GM12878 (cell line): Measurements from ENCODE around the gene PCDHAC1. TPM values are rescaled to one million over a fixed set of nuclear protein-coding genes. Genes with fewer than 3 reads are reported as not detected.

Experiments
- ATAC-seq: fragments of 200-7000 bp; cut with Tn5 transposase; 3 replicates; pipeline ENCODE4 v1.9.1; 2020; ENCODE audit warnings: mild to moderate bottlenecking, moderate library complexity
- BruUV-seq: library from RNA; stranded (reverse); fragments of 400-500 nt; replicated peaks from 2 replicates; lab custom pipeline; 2021; lab: Mats Ljungman, UMichigan
- CTCF ChIA-PET: fragments of 300-600 bp; sonication (Branson Sonifier 250); formaldehyde crosslinking; extraction: SDS; loops from one replicate; lab custom pipeline; 2021; ENCODE audit warnings: inconsistent platforms; lab: Yijun Ruan, JAX
- POLR2A ChIA-PET: fragments of 350-600 bp; formaldehyde crosslinking; extraction: SDS; loops from one replicate; lab custom pipeline; 2021; ENCODE audit warnings: inconsistent platforms; lab: Charles Lee
- RAD21 ChIA-PET: fragments of 300-600 bp; sonication (Branson Sonifier 250); formaldehyde crosslinking; loops from one replicate; lab custom pipeline; 2023; ENCODE audit warnings: antibody characterized with exemption; ENCODE audit not compliant: unreplicated experiment; lab: Charles Lee
- SMC1A ChIA-PET: fragments of 300-600 bp; sonication (Branson Sonifier 250); formaldehyde crosslinking; loops from one replicate; lab custom pipeline; 2023; ENCODE audit not compliant: unreplicated experiment, uncharacterized antibody; lab: Charles Lee
- DNase-seq: peaks from one replicate; pipeline ENCODE4 v3.0.0-alpha.2; 2011; ENCODE audit warnings: low read depth, low spot score
- FAIRE-seq: peaks from 3 replicates; lab custom pipeline; 2011; peaks lifted over from hg19 to GRCh38; lab: Jason Lieb, UNC
- H2AFZ ChIP-seq: 2 replicates; pipeline ENCODE4 v1.6.0; 2011; ENCODE audit warnings: low read depth, low read length, control low read depth; ENCODE audit not compliant: control insufficient read depth
- H3K27ac ChIP-seq: 2 replicates; pipeline ENCODE4 v1.5.1; 2011; ENCODE audit warnings: control low read depth; ENCODE audit not compliant: control insufficient read depth, insufficient read depth
- H3K27me3 ChIP-seq, 2 experiments: replicated peaks in 1 of 2; 2 replicates each; pipeline versions ENCODE4 v1.6.0 to v1.6.1; 2011; ENCODE audit warnings: low read length in 1 of 2; ENCODE audit not compliant: control insufficient read depth in 2 of 2, insufficient read depth in 2 of 2
- H3K36me3 ChIP-seq, 2 experiments: 2 replicates each; pipeline ENCODE4 v1.5.1; 2011; ENCODE audit warnings: low read length in 1 of 2; ENCODE audit not compliant: control insufficient read depth in 2 of 2, insufficient read depth in 2 of 2
- H3K4me1 ChIP-seq: 2 replicates; pipeline ENCODE4 v1.6.1; 2011; ENCODE audit warnings: mild to moderate bottlenecking, low read length, moderate library complexity, mixed read lengths; ENCODE audit not compliant: control insufficient read depth, insufficient read depth
- H3K4me2 ChIP-seq: 2 replicates; pipeline ENCODE4 v1.6.0; 2011; ENCODE audit warnings: control low read depth; ENCODE audit not compliant: control insufficient read depth, insufficient read depth
- H3K4me3 ChIP-seq: fragments of 200-600 bp; sonication (generic); 2 replicates; pipeline ENCODE4 v1.5.1; 2016
- H3K79me2 ChIP-seq: 2 replicates; pipeline ENCODE4 v1.6.0; 2011; ENCODE audit warnings: low read length; ENCODE audit not compliant: control insufficient read depth, insufficient read depth
- H3K9ac ChIP-seq: 2 replicates; pipeline ENCODE4 v1.8.0; 2011; ENCODE audit warnings: low read length, control low read depth, mixed read lengths; ENCODE audit not compliant: control insufficient read depth, insufficient read depth
- H3K9me3 ChIP-seq: replicated peaks from 3 replicates; pipeline ENCODE4 v1.5.1; 2011; ENCODE audit warnings: mild to moderate bottlenecking, low read length; ENCODE audit not compliant: control insufficient read depth, insufficient read depth
- H4K20me1 ChIP-seq: 2 replicates; pipeline ENCODE4 v1.6.0; 2011; ENCODE audit not compliant: control insufficient read depth, insufficient read depth
- ATF7 ChIP-seq: fragments of 450-650 bp; IDR thresholded peaks from 2 replicates; pipeline ENCODE4 v1.6.1; 2016; ENCODE audit warnings: low read depth, mild to moderate bottlenecking
- BHLHE40 ChIP-seq, 2 experiments: fragments of 450-650 bp in 1 of 2; IDR thresholded peaks; 2 replicates each; pipeline ENCODE4 v1.6.1; 2011 to 2017; ENCODE audit warnings: low read depth in 2 of 2, borderline replicate concordance in 1 of 2, improper control_type of control experiment in 1 of 2, low read length in 1 of 2, mild to moderate bottlenecking in 1 of 2
- CREB1 ChIP-seq: IDR thresholded peaks from 2 replicates; pipeline ENCODE4 v1.6.1; 2012; ENCODE audit warnings: low read depth, mild to moderate bottlenecking, inconsistent platforms
- EZH2 ChIP-seq: IDR thresholded peaks from 2 replicates; pipeline ENCODE4 v1.6.1; 2012; ENCODE audit warnings: low read depth, mild to moderate bottlenecking, control low read depth, inconsistent platforms, low read length, borderline replicate concordance; ENCODE audit not compliant: control insufficient read depth
- HCFC1 ChIP-seq: fragments of 150-350 bp; IDR thresholded peaks from 2 replicates; pipeline ENCODE4 v1.6.1; 2014; ENCODE audit warnings: low read length
- HDAC2 ChIP-seq: fragments of 200-600 bp; sonication (generic); IDR thresholded peaks from 2 replicates; pipeline ENCODE4 v1.6.1; 2017
- IRF4 ChIP-seq: IDR thresholded peaks from 2 replicates; pipeline ENCODE4 v1.6.1; 2011; ENCODE audit warnings: low read depth, low read length
- KLF5 ChIP-seq: fragments of 450-650 bp; IDR thresholded peaks from 2 replicates; pipeline ENCODE4 v1.6.1; 2014; ENCODE audit warnings: mild to moderate bottlenecking; ENCODE audit not compliant: partially characterized antibody
- SMAD5 ChIP-seq: IDR thresholded peaks from 2 replicates; pipeline ENCODE4 v1.6.1; 2016; ENCODE audit warnings: antibody characterized with exemption, low read depth
- WGBS: methylation state at CpG from one replicate; pipeline ENCODE4 v1.1.6; 2016; ENCODE audit warnings: low lambda C conversion rate; ENCODE audit not compliant: insufficient replicate concordance, insufficient coverage; ENCODE audit errors: missing lambda C conversion rate; 5-methylcytosine and 5-hydroxymethylcytosine counted together
- in situ Hi-C: fragments of 300-500 bp; cut with MboI; formaldehyde crosslinking; loops from 9 replicates; pipeline ENCODE4 v1.14.3; 2018; ENCODE audit warnings: mixed read lengths
- intact Hi-C: fragments of 100-400 bp; cut with micrococcal nuclease; formaldehyde crosslinking; loops from one replicate; pipeline ENCODE4 v1.14.2; 2022; ENCODE audit not compliant: unreplicated experiment
- polyA plus RNA-seq, 11 experiments: library from polyadenylated mRNA; depleted of rRNA in 4 of 11; unstranded in 6 of 11; stranded (reverse) in 5 of 11; fragments of >200 nt; fragmentation: Nextera tagmentation in 4 of 11; fragmentation: Illumina TruSeq in 1 of 11; extraction: Ambion mirVana in 4 of 11; extraction: Trizol in 1 of 11; gene quantifications; 1 replicate in 1 of 11; 2 replicates in 10 of 11; pipeline versions ENCODE4 v1.2.1 to v1.2.3, GENCODE V29; 2011 to 2016; ENCODE audit warnings: inconsistent platforms in 2 of 11, missing spikeins in 2 of 11, low read depth in 1 of 11
- total RNA-seq, 4 experiments: library from RNA; depleted of rRNA in 3 of 4; stranded (reverse); fragments of >200 nt in 3 of 4; fragmentation: Illumina TruSeq in 1 of 4; extraction: Trizol in 1 of 4; gene quantifications; 2 replicates each; pipeline versions ENCODE4 v1.2.1 to v1.2.3, GENCODE V29; 2013 to 2021
- TF ChIP-seq, protein P1 (sequence below): fragments of 450-650 bp; IDR thresholded peaks from 2 replicates; pipeline ENCODE4 v1.6.1; 2018; ENCODE audit warnings: mild to moderate bottlenecking, low read depth, moderate library complexity; ENCODE audit not compliant: partially characterized antibody

The PCDHAC1 gene
- total and polyA plus RNA-seq, 10 of the 15 experiments (the other 5 are each of a cell fraction or from before 2014, with no cell fraction given) = not detected

DNA sequence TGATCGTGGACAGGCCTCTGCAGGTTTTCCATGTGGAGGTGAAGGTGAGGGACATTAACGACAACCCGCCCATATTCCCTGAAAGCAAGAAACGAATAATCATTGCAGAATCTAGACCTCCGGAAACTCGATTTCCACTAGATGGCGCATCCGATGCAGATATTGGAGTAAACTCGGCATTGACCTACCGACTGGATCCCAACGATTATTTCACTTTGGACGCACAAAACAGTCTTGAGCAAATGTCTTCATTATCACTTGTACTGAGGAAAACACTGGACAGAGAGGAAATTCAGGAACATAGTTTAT is 43.6 kb upstream of the PCDHAC1 start:
- ChIA-PET POLR2A (no interaction called here), CTCF (no interaction called here), SMC1A (no interaction called here), RAD21 (no interaction called here)
- Histone ChIP-seq H3K36me3 (no peaks in the 10 kb centered on the region), H3K27me3 (no peaks in the 10 kb centered on the region), H4K20me1 (no peaks in the 10 kb centered on the region), H3K79me2 (no peaks in the 10 kb centered on the region), H2AFZ (no peak overlapping the region), H3K9me3 (peaks cover 2% of the 10 kb centered on the region; the same call in 1 of the 3 replicates), H3K4me1 (no peaks in the 10 kb centered on the region), H3K27ac (no peak overlapping the region), H3K4me3 (no peak overlapping the region), H3K9ac (no peak overlapping the region), H3K4me2 (no peak overlapping the region)
- TF ChIP-seq HDAC2 (no peak), BHLHE40 (IDR thresholded peaks at IDR 0.05; ENCODE audit: borderline replicate concordance in 1 of 2, low read depth in 2 of 2, low read length in 1 of 2) (no peak), HCFC1 (no peak), EZH2 (no peak), SMAD5 (no peak), IRF4 (no peak), KLF5 (no peak), CREB1 (no peak), ATF7 (no peak)
- TF ChIP-seq, protein P1, sequence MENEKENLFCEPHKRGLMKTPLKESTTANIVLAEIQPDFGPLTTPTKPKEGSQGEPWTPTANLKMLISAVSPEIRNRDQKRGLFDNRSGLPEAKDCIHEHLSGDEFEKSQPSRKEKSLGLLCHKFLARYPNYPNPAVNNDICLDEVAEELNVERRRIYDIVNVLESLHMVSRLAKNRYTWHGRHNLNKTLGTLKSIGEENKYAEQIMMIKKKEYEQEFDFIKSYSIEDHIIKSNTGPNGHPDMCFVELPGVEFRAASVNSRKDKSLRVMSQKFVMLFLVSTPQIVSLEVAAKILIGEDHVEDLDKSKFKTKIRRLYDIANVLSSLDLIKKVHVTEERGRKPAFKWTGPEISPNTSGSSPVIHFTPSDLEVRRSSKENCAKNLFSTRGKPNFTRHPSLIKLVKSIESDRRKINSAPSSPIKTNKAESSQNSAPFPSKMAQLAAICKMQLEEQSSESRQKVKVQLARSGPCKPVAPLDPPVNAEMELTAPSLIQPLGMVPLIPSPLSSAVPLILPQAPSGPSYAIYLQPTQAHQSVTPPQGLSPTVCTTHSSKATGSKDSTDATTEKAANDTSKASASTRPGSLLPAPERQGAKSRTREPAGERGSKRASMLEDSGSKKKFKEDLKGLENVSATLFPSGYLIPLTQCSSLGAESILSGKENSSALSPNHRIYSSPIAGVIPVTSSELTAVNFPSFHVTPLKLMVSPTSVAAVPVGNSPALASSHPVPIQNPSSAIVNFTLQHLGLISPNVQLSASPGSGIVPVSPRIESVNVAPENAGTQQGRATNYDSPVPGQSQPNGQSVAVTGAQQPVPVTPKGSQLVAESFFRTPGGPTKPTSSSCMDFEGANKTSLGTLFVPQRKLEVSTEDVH = no peak
- in situ Hi-C loops = no loop called here
- ATAC-seq (no peak), DNase-seq (no peak), FAIRE-seq (no peak)
- 63% methylated on average over 12 of the region's 12 CpGs for WGBS
- no TSS peak for BruUV-seq
- intact Hi-C loops = no loop called here
